ENCODE data around the gene PLEK. TPM values are rescaled to one million over a fixed set of nuclear protein-coding genes. Genes with fewer than 3 reads are reported as not detected.

Gene PLEK
- total and polyA plus RNA-seq, 2 donors (not counting 3 experiments of a cell fraction or from before 2014, with no cell fraction given), result 0.03 to 0.11 TPM

GRCh38 chr2:68391869-68392268 is 26.8 kb downstream of the PLEK start:
- no peaks in the 10 kb centered on the region for H3K4me1 ChIP-seq (ENCODE audit: control insufficient read depth, extremely low read depth, insufficient read depth, low read length)
- POLR2A ChIA-PET, result no interaction called here
- intact Hi-C loops (cut with micrococcal nuclease), result no loop called here
- CTCF ChIA-PET, result no interaction called here
- no peak overlapping the region for H3K9ac ChIP-seq (replicated peaks; ENCODE audit: extremely low read depth, insufficient read depth, low read length)
- no peaks in the 10 kb centered on the region for H3K36me3 ChIP-seq (ENCODE audit: control insufficient read depth in 2 of 2, extremely low read depth in 1 of 2, insufficient read depth in 2 of 2, low read length in 2 of 2)
- BruUV-seq (replicated peaks), result no TSS peak
- no peaks in the 10 kb centered on the region for H3K79me2 ChIP-seq (ENCODE audit: control insufficient read depth, insufficient read depth, low read length)
- H3K4me2 ChIP-seq (ENCODE audit: insufficient read depth, low read length), result no peak overlapping the region
- H3K27ac ChIP-seq (ENCODE audit: insufficient read depth, low read depth, low read length), result no peak overlapping the region
- H3K4me3 ChIP-seq (replicated peaks in 1 of 3; ENCODE audit: insufficient read depth in 1 of 3, low read depth in 1 of 3, low read length in 3 of 3), result no peak overlapping the region
- H3K9me3 ChIP-seq (replicated peaks; ENCODE audit: control insufficient read depth, insufficient read depth, low read length), result no peaks in the 10 kb centered on the region
- FAIRE-seq (no peak), DNase-seq (ENCODE audit: low read depth, low spot score) (no peak)
- TF ChIP-seq CTCF (IDR thresholded peaks at IDR 0.05; ENCODE audit: extremely low read depth in 1 of 2, insufficient read depth in 1 of 2, low read depth in 1 of 2, low read length in 2 of 2), result no peak
- no peak for TF ChIP-seq MYC (IDR thresholded peaks at IDR 0.05; ENCODE audit: low read depth, low read length)
- TF ChIP-seq JUN (IDR thresholded peaks at IDR 0.05; ENCODE audit: borderline replicate concordance, insufficient read depth, insufficient read length, low read depth), result no peak
- no peak for TF ChIP-seq POLR2AphosphoS5 (IDR thresholded peaks at IDR 0.05; ENCODE audit: insufficient read depth, low read depth, low read length)
- no peak for TF ChIP-seq MAX (IDR thresholded peaks at IDR 0.05; ENCODE audit: insufficient read depth, insufficient read length)
- no peak for TF ChIP-seq GATA2 (IDR thresholded peaks at IDR 0.05; ENCODE audit: insufficient read depth, insufficient read length, low read depth, low read length)
- TF ChIP-seq FOS (IDR thresholded peaks at IDR 0.05; ENCODE audit: borderline replicate concordance, insufficient read depth, low read length), result no peak
- dilution Hi-C loops (cut with MboI; ENCODE audit: extremely low pct_ligation_motif_present, low sequenced_read_pairs), result no loop called here
- H3K9me1 ChIP-seq (replicated peaks; ENCODE audit: control insufficient read depth, extremely low read depth, insufficient read depth, low read length), result no peaks in the 10 kb centered on the region
- H3K27me3 ChIP-seq (ENCODE audit: control insufficient read depth in 2 of 2, insufficient read depth in 2 of 2, low read length in 2 of 2), result peaks cover 7 to 33% of the 10 kb centered on the region in 2 experiments
- H4K20me1 ChIP-seq (replicated peaks; ENCODE audit: control insufficient read depth, extremely low read depth, insufficient read depth, low read length), result no peaks in the 10 kb centered on the region
- H2AFZ ChIP-seq (ENCODE audit: low read depth, low read length), result no peak overlapping the region
